ENCODE results near the gene AKR1C8. TPM values are rescaled to one million over a fixed set of nuclear protein-coding genes. Genes with fewer than 3 reads are reported as not detected.
A peak's percentile ranks its signal among the peaks of the same experiment; 100 is the strongest.
"Not testable (repeated sequence)": the region's sequence is repeated elsewhere in the genome, so short reads cannot be mapped to it uniquely, and the experiment has no call there.

Gene AKR1C8
- total RNA-seq, 5 donors from 2014 or later (not counting 1 experiment from before 2014, with no cell fraction given): 0.46 to 2.0 (median 1.6) TPM; not detected in 1

GRCh38 chr10:5216801-5217200, 31.9 kb upstream of the AKR1C8 start:
- WGBS (ENCODE audit: insufficient coverage): no CpG with 5 or more reads among the region's 2 CpGs
- ATAC-seq (replicated peaks in 1 of 4) (no peak), DNase-seq (no peak)
- Mint-ChIP-seq H3K36me3 (no peaks in the 10 kb centered on the region), H3K27me3 (peaks cover 0 to 7% of the 10 kb centered on the region in 2 donors), H3K4me3 (no peak overlapping the region), H3K9me3 (peaks cover 2 to 8% (median 5%) of the 10 kb centered on the region in 3 donors), H3K27ac (no peak overlapping the region), H3K4me1 (no peaks in the 10 kb centered on the region)
- Histone ChIP-seq H3K27me3 (replicated peaks in 1 of 2; ENCODE audit: control insufficient read depth in 2 of 2, extremely low read depth in 1 of 2, insufficient read depth in 2 of 2, low read length in 1 of 2) (no peaks in the 10 kb centered on the region), H3K9me3 (no peaks in the 10 kb centered on the region), H3K36me3 (ENCODE audit: control insufficient read depth in 2 of 2, extremely low read depth in 1 of 2, insufficient read depth in 1 of 2, low read length in 1 of 2) (no peaks in the 10 kb centered on the region), H3K4me3 (ENCODE audit: control insufficient read depth in 1 of 2, extremely low read depth in 1 of 2, low read length in 1 of 2) (no peak overlapping the region), H3K4me1 (ENCODE audit: control insufficient read depth in 1 of 2, extremely low read depth in 1 of 2, insufficient read depth in 2 of 2, low read length in 2 of 2) (no peaks in the 10 kb centered on the region), H3K27ac (ENCODE audit: low read length) (no peak overlapping the region)
- CTCF ChIA-PET: no interaction called here
- POLR2A ChIA-PET: no interaction called here

DNA sequence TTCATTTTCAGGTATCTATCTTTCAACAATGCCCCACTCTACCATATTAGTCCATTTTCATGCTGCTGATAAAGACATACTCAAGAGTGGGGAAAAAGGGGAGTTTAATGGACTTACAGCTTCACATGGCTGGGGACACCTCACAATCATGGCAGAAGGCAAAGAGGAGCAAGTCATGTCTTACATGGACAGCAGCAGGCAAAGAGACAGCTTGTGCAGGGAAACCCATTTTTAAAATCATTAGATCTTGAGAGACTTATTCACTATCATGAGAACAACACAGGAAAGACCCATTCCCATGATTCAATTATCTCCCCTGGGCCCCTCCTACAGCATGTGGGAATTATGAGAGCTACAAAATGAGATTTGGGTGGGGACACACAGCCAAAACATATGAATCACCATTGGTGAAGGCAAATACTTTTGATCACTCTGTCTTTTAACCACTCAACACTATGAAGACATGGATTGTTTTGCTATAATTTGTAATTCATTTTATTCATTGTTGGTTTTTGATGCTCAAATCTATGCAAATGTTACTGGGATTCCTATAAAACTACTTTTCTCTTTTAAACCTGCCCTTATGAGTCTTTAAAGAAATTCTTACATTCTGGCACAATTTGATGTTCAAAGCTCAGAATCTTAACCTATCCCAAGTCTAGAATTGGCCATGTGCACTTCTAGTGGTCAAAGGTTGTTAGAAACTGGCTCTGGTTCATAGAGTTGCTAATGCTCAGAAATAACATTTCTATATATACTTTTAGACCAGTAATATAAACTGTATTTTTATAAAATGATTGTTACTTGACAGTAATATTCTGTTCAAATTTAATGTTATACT, 27.0 kb upstream of the AKR1C8 start:
- no peaks in the 10 kb centered on the region for H3K4me1 ChIP-seq (ENCODE audit: control insufficient read depth in 1 of 2, extremely low read depth in 1 of 2, insufficient read depth in 2 of 2, low read length in 2 of 2)
- H3K27me3 Mint-ChIP-seq: peaks cover 0 to 4% of the 10 kb centered on the region in 2 donors
- no peaks in the 10 kb centered on the region for H3K9me3 ChIP-seq
- peaks cover 7 to 12% (median 9%) of the 10 kb centered on the region in 3 donors for H3K9me3 Mint-ChIP-seq
- peaks cover 0 to 3% (median 0%) of the 10 kb centered on the region in 3 donors for H3K4me1 Mint-ChIP-seq
- H3K27ac Mint-ChIP-seq: no peak overlapping the region
- H3K36me3 Mint-ChIP-seq: no peaks in the 10 kb centered on the region
- CTCF ChIA-PET: no interaction called here
- H3K4me3 ChIP-seq (ENCODE audit: control insufficient read depth in 1 of 2, extremely low read depth in 1 of 2, low read length in 1 of 2): no peak overlapping the region
- no peak overlapping the region for H3K27ac ChIP-seq (ENCODE audit: low read length)
- POLR2A ChIA-PET: no interaction called here
- DNase-seq (no peak), ATAC-seq (replicated peaks in 1 of 4) (no peak)
- H3K36me3 ChIP-seq (ENCODE audit: control insufficient read depth in 2 of 2, extremely low read depth in 1 of 2, insufficient read depth in 1 of 2, low read length in 1 of 2): no peaks in the 10 kb centered on the region
- no peak overlapping the region for H3K4me3 Mint-ChIP-seq
- no peaks in the 10 kb centered on the region for H3K27me3 ChIP-seq (replicated peaks in 1 of 2; ENCODE audit: control insufficient read depth in 2 of 2, extremely low read depth in 1 of 2, insufficient read depth in 2 of 2, low read length in 1 of 2)

GRCh38 chr10:5210261-5210660, 25.3 kb upstream of the AKR1C8 start:
- H3K4me3 ChIP-seq (ENCODE audit: control insufficient read depth in 1 of 2, extremely low read depth in 1 of 2, low read length in 1 of 2); H3K36me3 Mint-ChIP-seq; H3K27ac ChIP-seq (ENCODE audit: low read length); H3K4me1 ChIP-seq (ENCODE audit: control insufficient read depth in 1 of 2, extremely low read depth in 1 of 2, insufficient read depth in 2 of 2, low read length in 2 of 2); H3K36me3 ChIP-seq (ENCODE audit: control insufficient read depth in 2 of 2, extremely low read depth in 1 of 2, insufficient read depth in 1 of 2, low read length in 1 of 2); H3K4me1 Mint-ChIP-seq; H3K27me3 Mint-ChIP-seq; H3K9me3 ChIP-seq; POLR2A ChIA-PET; H3K9me3 Mint-ChIP-seq; H3K4me3 Mint-ChIP-seq; H3K27me3 ChIP-seq (replicated peaks in 1 of 2; ENCODE audit: control insufficient read depth in 2 of 2, extremely low read depth in 1 of 2, insufficient read depth in 2 of 2, low read length in 1 of 2); H3K27ac Mint-ChIP-seq: not testable (repeated sequence)
- no CpG with 5 or more reads among the region's 1 CpG for WGBS (ENCODE audit: insufficient coverage)
- DNase-seq: peak in 1 of 35 experiments; percentile 7
- ATAC-seq (replicated peaks in 1 of 4): peak in 1 of 4 experiments; percentile 29
- CTCF ChIA-PET: interaction anchor here in 1 of 2 donors (0.6 kb wide), 1 partner anchor 93 kb away, joined by 3 read pairs; no protein-coding TSS in a partner anchor

DNA sequence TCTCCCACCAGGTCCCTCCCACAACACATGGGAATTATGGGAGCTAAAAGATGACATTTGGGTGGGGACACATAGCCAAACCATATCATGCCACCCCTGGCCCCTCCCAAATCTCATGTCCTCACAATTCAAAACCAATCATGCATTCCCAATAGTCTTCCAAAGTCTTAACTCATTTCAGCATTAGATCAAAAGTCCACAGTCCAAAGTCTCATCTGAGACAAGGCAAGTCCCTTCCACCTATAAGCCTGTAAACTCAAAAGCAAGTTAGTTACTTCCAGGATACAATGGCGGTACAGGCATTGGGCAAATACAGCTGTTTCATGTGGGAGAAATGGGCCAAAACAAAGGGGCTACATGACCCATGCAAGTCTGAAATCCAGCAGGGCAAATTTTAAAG, 24.8 kb upstream of the AKR1C8 start:
- H3K4me3 ChIP-seq (ENCODE audit: control insufficient read depth in 1 of 2, extremely low read depth in 1 of 2, low read length in 1 of 2); H3K4me3 Mint-ChIP-seq; DNase-seq; H3K27ac ChIP-seq (ENCODE audit: low read length); H3K27me3 Mint-ChIP-seq; H3K27ac Mint-ChIP-seq; H3K4me1 Mint-ChIP-seq; POLR2A ChIA-PET; CTCF ChIA-PET; H3K36me3 Mint-ChIP-seq; H3K36me3 ChIP-seq (ENCODE audit: control insufficient read depth in 2 of 2, extremely low read depth in 1 of 2, insufficient read depth in 1 of 2, low read length in 1 of 2); H3K9me3 ChIP-seq; H3K9me3 Mint-ChIP-seq; H3K27me3 ChIP-seq (replicated peaks in 1 of 2; ENCODE audit: control insufficient read depth in 2 of 2, extremely low read depth in 1 of 2, insufficient read depth in 2 of 2, low read length in 1 of 2); ATAC-seq (replicated peaks in 1 of 4); H3K4me1 ChIP-seq (ENCODE audit: control insufficient read depth in 1 of 2, extremely low read depth in 1 of 2, insufficient read depth in 2 of 2, low read length in 2 of 2): not testable (repeated sequence)
- no CpG with 5 or more reads among the region's 1 CpG for WGBS (ENCODE audit: insufficient coverage)

DNA sequence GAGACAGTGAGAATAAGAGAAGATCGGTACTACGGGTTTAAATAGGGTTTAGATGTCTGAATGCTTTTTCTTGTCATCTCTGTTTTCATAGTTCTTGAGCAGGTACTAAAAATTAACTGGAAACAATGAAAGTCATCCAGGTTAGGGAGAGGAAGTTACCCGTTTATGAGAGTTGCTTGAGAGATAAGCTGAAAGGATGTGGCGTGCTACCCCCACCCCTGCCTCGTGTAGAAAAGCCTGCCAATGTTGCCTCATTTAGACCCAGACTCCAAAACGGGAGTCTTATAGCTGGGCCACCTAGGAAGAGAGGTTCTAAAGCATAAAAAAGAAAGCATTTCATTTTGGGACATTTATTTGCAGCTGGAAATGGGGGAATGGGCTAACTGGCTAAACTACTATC, 21.8 kb upstream of the AKR1C8 start:
- H3K9me3 ChIP-seq: no peaks in the 10 kb centered on the region
- Mint-ChIP-seq H3K9me3 (peaks cover 13 to 26% (median 14%) of the 10 kb centered on the region in 3 donors), H3K27ac (no peak overlapping the region), H3K4me1 (peaks cover 0 to 8% (median 5%) of the 10 kb centered on the region in 3 donors), H3K36me3 (peaks cover 3% of the 10 kb centered on the region), H3K4me3 (no peak overlapping the region), H3K27me3 (peaks cover 0 to 20% of the 10 kb centered on the region in 2 donors)
- 35% methylated on average over 4 of the region's 6 CpGs for WGBS (ENCODE audit: insufficient coverage)
- H3K27ac ChIP-seq (ENCODE audit: low read length): no peak overlapping the region
- H3K27me3 ChIP-seq (replicated peaks in 1 of 2; ENCODE audit: control insufficient read depth in 2 of 2, extremely low read depth in 1 of 2, insufficient read depth in 2 of 2, low read length in 1 of 2): no peaks in the 10 kb centered on the region
- DNase-seq (no peak), ATAC-seq (replicated peaks in 1 of 4) (peak in 1 of 4 experiments; percentile 51)
- no peaks in the 10 kb centered on the region for H3K4me1 ChIP-seq (ENCODE audit: control insufficient read depth in 1 of 2, extremely low read depth in 1 of 2, insufficient read depth in 2 of 2, low read length in 2 of 2)
- H3K36me3 ChIP-seq (ENCODE audit: control insufficient read depth in 2 of 2, extremely low read depth in 1 of 2, insufficient read depth in 1 of 2, low read length in 1 of 2): no peaks in the 10 kb centered on the region
- no peak overlapping the region for H3K4me3 ChIP-seq (ENCODE audit: control insufficient read depth in 1 of 2, extremely low read depth in 1 of 2, low read length in 1 of 2)
- CTCF ChIA-PET: no interaction called here
- POLR2A ChIA-PET: no interaction called here

- H3K36me3 Mint-ChIP-seq: peaks cover 3% of the 10 kb centered on the region
- H3K9me3 Mint-ChIP-seq: peaks cover 8 to 34% (median 10%) of the 10 kb centered on the region in 3 donors
- no peak overlapping the region for H3K4me3 ChIP-seq (ENCODE audit: control insufficient read depth in 1 of 2, extremely low read depth in 1 of 2, low read length in 1 of 2)
- no peak overlapping the region for H3K4me3 Mint-ChIP-seq
- no peak for DNase-seq
- H3K36me3 ChIP-seq (ENCODE audit: control insufficient read depth in 2 of 2, extremely low read depth in 1 of 2, insufficient read depth in 1 of 2, low read length in 1 of 2): no peaks in the 10 kb centered on the region
- no peaks in the 10 kb centered on the region for H3K4me1 Mint-ChIP-seq
- 94% methylated on average over 7 of the region's 8 CpGs for WGBS (ENCODE audit: insufficient coverage)
- no peaks in the 10 kb centered on the region for H3K27me3 ChIP-seq (replicated peaks in 1 of 2; ENCODE audit: control insufficient read depth in 2 of 2, extremely low read depth in 1 of 2, insufficient read depth in 2 of 2, low read length in 1 of 2)
- no peak overlapping the region for H3K27ac ChIP-seq (ENCODE audit: low read length)
- H3K27me3 Mint-ChIP-seq: peaks cover 0 to 19% of the 10 kb centered on the region in 2 donors
- H3K4me1 ChIP-seq (ENCODE audit: control insufficient read depth in 1 of 2, extremely low read depth in 1 of 2, insufficient read depth in 2 of 2, low read length in 2 of 2): no peaks in the 10 kb centered on the region
- ATAC-seq (replicated peaks in 1 of 4): no peak
- no peak overlapping the region for H3K27ac Mint-ChIP-seq
- ChIA-PET POLR2A (no interaction called here), CTCF (no interaction called here)
- H3K9me3 ChIP-seq: no peaks in the 10 kb centered on the region
These were observed 14.4 kb upstream of the AKR1C8 start for GRCh38 chr10:5199398-5199797.
